HEK293 (cell line): ENCODE measurements around the gene PPIE.
A peak's percentile ranks its signal among the peaks of the same experiment; 100 is the strongest.

Experiments used
- CTCF ChIA-PET: fragments of 350-600 bp; formaldehyde crosslinking; extraction: SDS; loops from one replicate; lab custom pipeline; 2021; ENCODE audit warnings: antibody characterized with exemption; lab: Yijun Ruan, JAX
- POLR2A ChIA-PET: fragments of 300-600 bp; formaldehyde crosslinking; extraction: SDS; loops from one replicate; lab custom pipeline; 2020; ENCODE audit warnings: antibody characterized with exemption, inconsistent platforms; lab: Yijun Ruan, JAX
- H3K27ac ChIP-seq: fragments of 200-500 bp; sonication (Bioruptor generic); 2 replicates; pipeline ENCODE4 v1.5.1; 2014; ENCODE audit warnings: low read depth, low read length, control low read depth, inconsistent platforms; ENCODE audit errors: extremely low read depth
- H3K36me3 ChIP-seq, 2 experiments: fragments of 200-500 bp in 1 of 2; sonication (Bioruptor generic) in 1 of 2; 1 replicate in 1 of 2; 2 replicates in 1 of 2; pipeline ENCODE4 v1.5.1; 2014 to 2017; ENCODE audit warnings: inconsistent platforms in 2 of 2, low read length in 2 of 2; ENCODE audit not compliant: control insufficient read depth in 2 of 2, insufficient read depth in 1 of 2
- H3K4me1 ChIP-seq: fragments of 200-500 bp; sonication (Bioruptor generic); 2 replicates; pipeline ENCODE4 v1.5.1; 2014; ENCODE audit warnings: mild to moderate bottlenecking, low read length, inconsistent platforms; ENCODE audit not compliant: control insufficient read depth, insufficient read depth
- H3K4me3 ChIP-seq: 2 replicates; pipeline ENCODE4 v1.5.1; 2011; ENCODE audit warnings: low read depth, mild to moderate bottlenecking, control low read depth, low read length, moderate library complexity
- H3K9me3 ChIP-seq: fragments of 200-500 bp; sonication (Bioruptor generic); 2 replicates; pipeline ENCODE4 v1.5.1; 2014; ENCODE audit warnings: low read depth, low read length, inconsistent platforms; ENCODE audit not compliant: control insufficient read depth, insufficient read depth
- BCL11A ChIP-seq: fragments of 450-650 bp; formaldehyde crosslinking; IDR thresholded peaks from 2 replicates; pipeline ENCODE4 v1.5.1; 2016; ENCODE audit warnings: low read depth, missing biosample characterization, missing genetic modification characterization
- BCL11B ChIP-seq: fragments of 450-650 bp; formaldehyde crosslinking; IDR thresholded peaks from 2 replicates; pipeline ENCODE4 v1.5.1; 2016; ENCODE audit warnings: low read depth, missing biosample characterization, missing genetic modification characterization
- GLIS1 ChIP-seq: fragments of 450-650 bp; formaldehyde crosslinking; IDR thresholded peaks from 2 replicates; pipeline ENCODE4 v1.5.1; 2016; ENCODE audit warnings: missing biosample characterization, missing genetic modification characterization
- OSR2 ChIP-seq: fragments of 450-650 bp; formaldehyde crosslinking; IDR thresholded peaks from 2 replicates; pipeline ENCODE4 v1.5.1; 2016; ENCODE audit warnings: missing biosample characterization, missing genetic modification characterization
- PBX3 ChIP-seq: sonication (generic); formaldehyde crosslinking; IDR thresholded peaks from 2 replicates; pipeline ENCODE4 v1.8.1; 2022; ENCODE audit warnings: mild to moderate bottlenecking, moderate library complexity, missing genetic modification reagents
- ZBTB10 ChIP-seq: fragments of 450-650 bp; formaldehyde crosslinking; IDR thresholded peaks from 2 replicates; pipeline ENCODE4 v1.5.1; 2016; ENCODE audit warnings: missing biosample characterization, missing genetic modification characterization
- ZNF248 ChIP-seq: fragments of 450-650 bp; formaldehyde crosslinking; IDR thresholded peaks from 2 replicates; pipeline ENCODE4 v1.5.1; 2017; ENCODE audit warnings: missing biosample characterization, missing genetic modification characterization
- ZNF292 ChIP-seq: fragments of 450-650 bp; formaldehyde crosslinking; IDR thresholded peaks from 2 replicates; pipeline ENCODE4 v1.5.1; 2016; ENCODE audit warnings: low read depth, missing biosample characterization, missing genetic modification characterization, borderline replicate concordance
- ZNF473 ChIP-seq: fragments of 450-650 bp; formaldehyde crosslinking; IDR thresholded peaks from 2 replicates; pipeline ENCODE4 v1.5.1; 2017; ENCODE audit warnings: missing biosample characterization, missing genetic modification characterization
- ZNF677 ChIP-seq: fragments of 450-650 bp; IDR thresholded peaks from 2 replicates; pipeline ENCODE4 v1.5.0; 2018; ENCODE audit warnings: missing biosample characterization, mild to moderate bottlenecking, missing genetic modification characterization, moderate library complexity
- ZNF747 ChIP-seq: fragments of 450-650 bp; formaldehyde crosslinking; IDR thresholded peaks from 2 replicates; pipeline ENCODE4 v1.5.1; 2016; ENCODE audit warnings: missing biosample characterization, missing genetic modification characterization
- ZSCAN4 ChIP-seq: fragments of 450-650 bp; formaldehyde crosslinking; IDR thresholded peaks from 2 replicates; pipeline ENCODE4 v1.5.1; 2017; ENCODE audit warnings: missing biosample characterization, missing genetic modification characterization

The PPIE gene

GRCh38 chr1:39754906-39755504, 16.3 kb downstream of the PPIE start:
- Histone ChIP-seq H3K4me3 (no peak overlapping the region), H3K27ac (no peak overlapping the region), H3K4me1 (no peaks in the 10 kb centered on the region), H3K36me3 (peaks cover 27 to 99% of the 10 kb centered on the region in 2 experiments), H3K9me3 (no peaks in the 10 kb centered on the region)
- CTCF ChIA-PET, result no interaction called here
- POLR2A ChIA-PET, result no interaction called here
- TF ChIP-seq GLIS1, result peak; percentile 34; the same call in 1 of the 2 replicates
- no peak for TF ChIP-seq ZNF248 (tag by site-specific recombination)
- TF ChIP-seq, all 188 proteins: peak for 1

- H3K27ac ChIP-seq, result no peak overlapping the region
- no peaks in the 10 kb centered on the region for H3K4me1 ChIP-seq
- no peak overlapping the region for H3K4me3 ChIP-seq
- H3K36me3 ChIP-seq, result peaks cover 17 to 92% of the 10 kb centered on the region in 2 experiments
- TF ChIP-seq ZNF677 (tag by site-specific recombination), result no peak
- ChIA-PET POLR2A (no interaction called here), CTCF (interaction anchor here (0.6 to 0.7 kb wide), 3 partner anchors 43 to 103 kb away, joined by 3 to 5 read pairs (median 3); no protein-coding TSS in a partner anchor)
- H3K9me3 ChIP-seq, result no peaks in the 10 kb centered on the region
Observed at GRCh38 chr1:39755965-39756659, 17.4 kb downstream of the PPIE start.

GRCh38 chr1:39757501-39757900, 18.8 kb downstream of the PPIE start:
- peaks cover 7 to 85% of the 10 kb centered on the region in 2 experiments for H3K36me3 ChIP-seq
- CTCF ChIA-PET, result no interaction called here

More at GRCh38 chr1:39757501-39757900, 18.8 kb downstream of the PPIE start:
- Histone ChIP-seq H3K4me3 (no peak overlapping the region), H3K27ac (no peak overlapping the region), H3K4me1 (no peaks in the 10 kb centered on the region), H3K9me3 (no peaks in the 10 kb centered on the region)
- POLR2A ChIA-PET, result no interaction called here
- TF ChIP-seq PBX3 (CRISPR knock-in tag) (no peak), OSR2 (tag by site-specific recombination) (no peak), ZNF292 (tag by site-specific recombination) (no peak), ZSCAN4 (tag by site-specific recombination) (no peak), ZNF747 (tag by site-specific recombination) (no peak), ZBTB10 (tag by site-specific recombination) (no peak), ZNF473 (tag by site-specific recombination) (no peak), BCL11B (tag by site-specific recombination) (no peak), BCL11A (tag by site-specific recombination) (no peak)
